Endothelial cell of umbilical vein (primary cell): ENCODE measurements around the gene TUBGCP3.

ENCODE experiments used
- CTCF ChIP-seq, 2 donors: IDR thresholded peaks; 1 replicate in 1 of 2; 2 replicates in 1 of 2; pipeline ENCODE4 v1.5.1; 2011; ENCODE audit warnings: low read length in 2 of 2, mild to moderate bottlenecking in 2 of 2, moderate library complexity in 2 of 2, control low read depth in 1 of 2, inconsistent platforms in 1 of 2, low read depth in 1 of 2; ENCODE audit not compliant: insufficient read depth in 1 of 2; ENCODE audit errors: extremely low read depth in 1 of 2
- EZH2 ChIP-seq: IDR thresholded peaks from 2 replicates; pipeline ENCODE4 v1.6.1; 2012; ENCODE audit warnings: borderline replicate concordance, low read depth, mild to moderate bottlenecking, moderate library complexity, low read length, inconsistent platforms; ENCODE audit not compliant: severe bottlenecking
- JUN ChIP-seq: IDR thresholded peaks from 2 replicates; pipeline ENCODE4 v1.6.1; 2011; ENCODE audit warnings: borderline replicate concordance, low read depth; ENCODE audit not compliant: insufficient read length, insufficient read depth
- MAX ChIP-seq: IDR thresholded peaks from 2 replicates; pipeline ENCODE4 v1.6.1; 2011; ENCODE audit not compliant: insufficient read depth, insufficient read length
- POLR2A ChIP-seq: IDR thresholded peaks from 2 replicates; pipeline ENCODE4 v1.6.1; 2012; ENCODE audit warnings: low read depth, mild to moderate bottlenecking, control low read depth, low read length
- POLR2AphosphoS5 ChIP-seq: IDR thresholded peaks from 2 replicates; pipeline ENCODE4 v1.6.1; 2012; ENCODE audit warnings: low read depth, mild to moderate bottlenecking, control low read depth, low read length, moderate library complexity; ENCODE audit not compliant: insufficient read depth

- no peak for TF ChIP-seq MAX
- no peak for TF ChIP-seq CTCF (IDR thresholded peaks at IDR 0.05; ENCODE audit: extremely low read depth in 1 of 2, insufficient read depth in 1 of 2, low read depth in 1 of 2, low read length in 2 of 2)
- no peak for TF ChIP-seq JUN
- TF ChIP-seq POLR2A: no peak
- TF ChIP-seq EZH2: no peak
- no peak for TF ChIP-seq POLR2AphosphoS5
Measured at GRCh38 chr13:112627161-112627560, 39.2 kb upstream of the TUBGCP3 start.
